ENCODE results near the gene TMPRSS4.

The TMPRSS4 gene

DNA sequence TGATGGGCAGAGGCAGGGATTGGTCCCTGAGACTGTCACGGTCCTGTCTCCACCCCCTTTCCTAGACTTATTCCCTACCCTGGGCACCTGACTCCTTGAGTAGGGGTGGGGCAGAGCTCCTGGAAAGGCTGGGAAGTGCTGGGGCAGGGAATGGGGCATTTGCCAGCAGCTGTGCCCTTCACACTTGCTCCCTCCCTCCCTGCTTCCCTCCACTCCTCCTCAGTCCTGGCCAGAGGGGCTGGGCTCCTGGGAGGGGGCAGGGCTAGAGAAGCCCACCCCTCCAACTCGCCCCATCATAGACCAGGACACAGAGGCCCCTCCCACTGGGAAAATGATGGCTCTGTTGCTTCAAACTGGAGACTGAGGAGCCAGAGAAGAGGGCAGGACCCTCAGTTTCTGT, 88.0 kb downstream of the TMPRSS4 start:
- no peak overlapping the region for H3K4me3 ChIP-seq (ENCODE audit: low read length)
- DNase-seq (ENCODE audit: low read depth, low spot score) = no peak

DNA sequence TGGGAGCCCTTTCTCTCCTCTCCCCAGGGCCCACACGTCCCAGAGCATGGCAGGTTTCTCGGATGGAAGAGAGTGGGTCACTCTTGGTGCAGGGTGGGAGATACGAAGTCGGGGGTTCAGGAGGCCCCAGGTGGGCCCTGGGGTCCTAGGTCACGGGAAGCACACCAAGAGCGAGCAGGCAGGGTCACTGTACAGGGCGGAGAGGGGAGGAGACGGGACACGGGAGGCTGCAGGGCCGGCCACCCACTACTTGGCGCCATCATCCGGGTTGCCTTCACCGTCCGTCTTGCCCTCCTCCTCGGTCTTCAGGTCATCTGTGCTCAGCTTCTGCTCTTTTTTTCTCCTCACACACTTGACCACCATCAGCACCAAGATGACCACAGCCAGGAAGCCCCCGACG, 89.8 kb downstream of the TMPRSS4 start:
- H3K4me3 ChIP-seq (ENCODE audit: low read length) = no peak overlapping the region
- no peak for DNase-seq (ENCODE audit: low read depth, low spot score)

DNA sequence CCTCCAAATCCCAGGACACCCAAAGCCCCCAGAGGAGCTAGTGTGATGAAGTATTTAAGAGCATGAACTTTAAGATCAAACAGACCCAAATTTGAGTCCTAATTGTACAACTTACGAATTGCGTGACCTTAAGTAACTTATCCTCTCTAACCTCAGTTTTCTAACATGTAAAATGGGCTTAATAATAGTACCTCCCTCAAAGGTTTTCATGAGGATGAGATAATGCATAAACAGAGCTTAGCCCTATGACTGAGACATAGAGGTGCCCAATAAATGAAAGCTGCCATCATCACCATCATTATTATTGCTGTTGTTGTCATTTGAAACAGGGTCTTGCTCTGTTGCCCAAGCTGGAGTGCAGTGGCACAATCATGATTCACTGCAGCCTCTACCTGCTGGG, 90.4 kb downstream of the TMPRSS4 start:
- DNase-seq (ENCODE audit: low read depth, low spot score) = no peak
- no peak overlapping the region for H3K4me3 ChIP-seq (ENCODE audit: low read length)

DNA sequence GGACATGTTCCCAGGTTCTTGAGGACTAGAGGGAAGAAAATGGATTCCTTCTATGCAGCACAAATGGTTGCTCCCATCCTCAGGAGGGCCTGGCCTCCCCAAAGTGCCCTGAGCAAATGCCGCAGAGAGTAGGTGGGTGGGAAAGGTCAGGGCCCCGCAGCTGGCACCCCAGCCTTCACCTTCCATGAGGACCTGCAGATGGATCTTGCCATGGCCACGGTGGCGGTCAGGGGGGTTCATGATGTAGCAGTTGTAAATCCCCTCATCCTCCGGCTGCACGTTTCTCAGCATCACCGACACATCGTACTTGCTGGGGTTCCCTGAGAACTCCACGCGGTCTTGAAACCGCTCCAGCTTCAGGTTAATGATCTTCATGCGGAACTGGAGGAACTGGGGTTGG, 91.0 kb downstream of the TMPRSS4 start:
- H3K4me3 ChIP-seq (ENCODE audit: low read length) = no peak overlapping the region
- DNase-seq (ENCODE audit: low read depth, low spot score) = no peak

DNA sequence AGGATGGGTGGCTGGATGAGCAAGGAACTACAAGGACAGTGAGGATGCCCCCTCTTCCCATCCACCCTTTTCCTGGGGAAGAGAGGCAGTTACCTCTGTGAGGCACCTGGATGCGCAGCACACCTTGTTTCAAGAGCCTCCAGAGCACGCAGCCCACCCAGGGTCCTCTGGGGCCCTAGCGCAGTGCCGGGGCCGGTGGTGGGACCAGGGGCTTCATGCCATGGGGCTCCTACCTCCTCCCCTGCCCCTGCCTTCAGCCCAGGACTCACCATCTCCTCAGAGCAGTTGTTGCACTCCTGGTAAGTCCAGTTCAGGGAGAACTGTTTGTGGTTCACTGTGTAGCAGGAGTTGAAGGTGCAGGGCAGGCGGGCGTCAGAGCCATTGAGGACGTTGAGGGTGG, 91.4 kb downstream of the TMPRSS4 start:
- no peak overlapping the region for H3K4me3 ChIP-seq (ENCODE audit: low read length)
- DNase-seq (ENCODE audit: low read depth, low spot score) = no peak

DNA sequence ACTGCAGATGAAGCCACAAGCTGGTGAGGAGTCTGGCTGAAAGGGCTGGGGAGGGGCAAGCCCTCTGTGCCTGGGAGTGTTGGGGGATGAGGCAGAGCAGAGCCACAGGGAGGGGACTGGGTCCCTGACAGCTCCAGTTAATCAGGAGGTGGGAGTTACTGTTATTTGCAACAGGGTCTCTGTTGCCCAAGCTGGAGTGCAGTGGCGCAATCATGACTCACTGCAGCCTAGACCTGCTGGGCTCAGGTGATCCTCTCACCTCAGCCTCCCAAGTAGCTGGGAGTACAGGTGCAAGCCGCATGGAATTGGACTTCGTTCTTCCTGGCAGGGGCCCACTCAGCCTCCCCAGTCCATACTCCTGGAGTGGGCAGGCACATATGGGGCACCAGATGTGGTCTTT, 91.9 kb downstream of the TMPRSS4 start:
- DNase-seq (ENCODE audit: low read depth, low spot score) = no peak
- H3K4me3 ChIP-seq (ENCODE audit: low read length) = no peak overlapping the region

DNA sequence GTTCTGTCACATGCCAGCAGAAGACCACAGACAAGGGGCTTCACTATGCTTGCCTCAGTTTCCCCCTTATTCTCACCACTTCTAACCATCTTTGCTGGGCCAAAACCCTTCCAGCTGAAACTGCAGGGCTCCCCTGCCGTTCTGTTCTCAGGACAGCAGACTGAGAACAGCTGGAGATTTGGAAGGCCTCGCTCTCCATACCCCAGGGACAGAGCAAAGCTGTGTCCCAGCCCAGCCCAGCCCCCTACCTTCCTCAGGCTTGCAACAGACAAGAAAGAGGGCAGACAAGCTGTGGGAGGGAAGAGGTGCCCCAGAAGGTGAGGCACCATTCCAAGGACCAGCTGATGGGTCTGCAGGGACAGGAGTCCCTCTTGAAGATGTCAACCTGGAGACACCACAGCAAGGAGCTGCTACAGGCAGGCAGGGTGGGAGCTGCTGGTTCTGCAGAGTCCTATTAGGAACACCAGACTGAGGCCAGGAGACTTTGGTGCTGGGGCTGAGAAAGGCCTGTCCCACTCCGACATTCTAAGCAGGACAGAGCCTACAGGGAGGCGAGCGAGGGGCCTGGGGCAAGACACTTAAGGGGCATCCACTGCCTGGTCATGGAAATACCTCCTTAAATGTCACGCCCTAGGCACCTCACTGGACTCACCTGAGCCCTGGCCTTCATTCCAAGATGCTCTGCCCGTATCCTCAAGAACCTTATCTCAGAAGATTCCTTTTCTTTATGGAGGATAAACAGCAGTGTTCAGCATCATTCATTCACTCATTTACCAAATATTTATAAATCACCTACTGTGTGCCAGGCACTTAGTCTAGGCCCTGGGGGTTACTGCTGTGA, 92.6 kb downstream of the TMPRSS4 start:
- DNase-seq (ENCODE audit: low read depth, low spot score) = no peak
- H3K4me3 ChIP-seq (ENCODE audit: low read length) = no peak overlapping the region

DNA sequence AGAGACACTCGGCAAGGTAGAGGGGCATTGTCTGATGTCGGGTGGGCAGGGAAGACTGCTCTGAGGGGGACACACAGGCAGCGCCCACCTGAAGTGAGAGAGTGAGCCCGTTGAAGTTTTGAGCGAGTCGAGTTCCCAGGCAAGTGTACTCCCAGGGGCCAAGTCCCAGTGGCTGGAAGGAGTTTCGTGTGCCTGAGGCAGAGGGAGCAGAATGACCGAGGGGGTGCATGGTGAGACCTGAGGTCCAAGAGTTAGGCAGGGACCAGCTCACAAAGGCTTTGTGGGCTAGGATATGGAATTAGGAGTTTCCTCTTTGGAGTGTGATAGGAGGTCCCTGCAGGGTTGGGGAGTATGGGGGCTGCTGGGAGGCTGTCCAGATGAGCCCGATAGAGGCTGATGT, 93.4 kb downstream of the TMPRSS4 start:
- no peak for DNase-seq (ENCODE audit: low read depth, low spot score)
- no peak overlapping the region for H3K4me3 ChIP-seq (ENCODE audit: low read length)

DNA sequence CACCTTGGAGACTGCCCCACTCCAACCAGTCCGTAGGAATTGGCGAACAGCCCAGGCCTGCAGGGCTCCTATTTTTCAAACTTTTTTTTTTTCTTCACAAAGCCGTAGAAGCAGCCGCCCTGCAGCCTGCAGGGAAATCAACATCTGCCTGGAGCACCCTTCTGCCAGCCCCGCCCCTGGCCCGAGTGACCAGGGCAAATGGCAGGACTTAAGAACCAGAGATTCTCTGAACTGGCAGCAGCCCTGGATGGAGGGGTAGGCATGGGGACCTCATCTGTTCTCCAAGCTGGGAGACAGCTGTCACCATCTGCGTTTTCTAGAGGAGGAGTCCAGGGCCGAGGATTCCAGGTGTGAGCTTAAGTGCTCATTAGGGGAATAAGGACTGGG, 94.0 kb downstream of the TMPRSS4 start:
- H3K4me3 ChIP-seq (ENCODE audit: low read length) = no peak overlapping the region
- DNase-seq (ENCODE audit: low read depth, low spot score) = no peak
